Kidney glomerular epithelial cell (primary cell): ENCODE results near the gene HAUS7.

Experiments used
- DNase-seq: peaks from one replicate; lab custom pipeline; 2025; lab: John Stamatoyannopoulos, UW

The HAUS7 gene

GRCh38 chrX:153476666-153477363 lies 6.4 kb upstream of the HAUS7 start:
- DNase-seq, result no peak

GRCh38 chrX:153475751-153476281 lies 5.4 kb upstream of the HAUS7 start:
- no peak for DNase-seq

- DNase-seq, result no peak
Observed at GRCh38 chrX:153475271-153475670, 4.9 kb upstream of the HAUS7 start.

GRCh38 chrX:153474718-153475117 lies 4.3 kb upstream of the HAUS7 start:
- no peak for DNase-seq

GRCh38 chrX:153474266-153474665 lies 3.9 kb upstream of the HAUS7 start:
- DNase-seq, result no peak

GRCh38 chrX:153473126-153473525 lies 2.8 kb upstream of the HAUS7 start:
- no peak for DNase-seq

- no peak for DNase-seq
Observed at GRCh38 chrX:153471663-153472280, 1.4 kb upstream of the HAUS7 start.

- no peak for DNase-seq
Observed at GRCh38 chrX:153469811-153470410, 465 bp downstream of the HAUS7 start.

- no peak for DNase-seq
Observed at GRCh38 chrX:153468008-153468580, 2.3 kb downstream of the HAUS7 start.

- DNase-seq, result no peak
Observed at GRCh38 chrX:153465691-153466380, 4.5 kb downstream of the HAUS7 start.

GRCh38 chrX:153464116-153464515 lies 6.3 kb downstream of the HAUS7 start:
- DNase-seq, result no peak

- DNase-seq, result no peak
Observed at GRCh38 chrX:153463556-153463955, 6.8 kb downstream of the HAUS7 start.

GRCh38 chrX:153463031-153463430 lies 7.3 kb downstream of the HAUS7 start:
- DNase-seq, result no peak

GRCh38 chrX:153462291-153462690 lies 8.1 kb downstream of the HAUS7 start:
- DNase-seq, result no peak

GRCh38 chrX:153460826-153461225 lies 9.6 kb downstream of the HAUS7 start:
- DNase-seq, result no peak

- peak; percentile 36 for DNase-seq
Observed at GRCh38 chrX:153459986-153460385, 10.4 kb downstream of the HAUS7 start.

GRCh38 chrX:153458476-153458875 lies 11.9 kb downstream of the HAUS7 start:
- no peak for DNase-seq

- no peak for DNase-seq
Observed at GRCh38 chrX:153457827-153458466, 12.4 kb downstream of the HAUS7 start.

GRCh38 chrX:153457136-153457825 lies 13.1 kb downstream of the HAUS7 start:
- no peak for DNase-seq

GRCh38 chrX:153456704-153457103 lies 13.7 kb downstream of the HAUS7 start:
- DNase-seq, result no peak

- DNase-seq, result no peak
Observed at GRCh38 chrX:153456161-153456560, 14.2 kb downstream of the HAUS7 start.
